GM12878 (cell line): ENCODE results near the gene VANGL1. TPM values are rescaled to one million over a fixed set of nuclear protein-coding genes. Genes with fewer than 3 reads are reported as not detected.

Source experiments
- ATAC-seq: fragments of 200-7000 bp; cut with Tn5 transposase; 3 replicates; pipeline ENCODE4 v1.9.1; 2020; ENCODE audit warnings: mild to moderate bottlenecking, moderate library complexity
- BruUV-seq: library from RNA; stranded (reverse); fragments of 400-500 nt; replicated peaks from 2 replicates; lab custom pipeline; 2021; lab: Mats Ljungman, UMichigan
- CTCF ChIA-PET: fragments of 300-600 bp; sonication (Branson Sonifier 250); formaldehyde crosslinking; extraction: SDS; loops from one replicate; lab custom pipeline; 2021; ENCODE audit warnings: inconsistent platforms; lab: Yijun Ruan, JAX
- POLR2A ChIA-PET: fragments of 350-600 bp; formaldehyde crosslinking; extraction: SDS; loops from one replicate; lab custom pipeline; 2021; ENCODE audit warnings: inconsistent platforms; lab: Charles Lee
- RAD21 ChIA-PET: fragments of 300-600 bp; sonication (Branson Sonifier 250); formaldehyde crosslinking; loops from one replicate; lab custom pipeline; 2023; ENCODE audit warnings: antibody characterized with exemption; ENCODE audit not compliant: unreplicated experiment; lab: Charles Lee
- SMC1A ChIA-PET: fragments of 300-600 bp; sonication (Branson Sonifier 250); formaldehyde crosslinking; loops from one replicate; lab custom pipeline; 2023; ENCODE audit not compliant: unreplicated experiment, uncharacterized antibody; lab: Charles Lee
- DNase-seq: peaks from one replicate; pipeline ENCODE4 v3.0.0-alpha.2; 2011; ENCODE audit warnings: low read depth, low spot score
- FAIRE-seq: peaks from 3 replicates; lab custom pipeline; 2011; peaks lifted over from hg19 to GRCh38; lab: Jason Lieb, UNC
- H2AFZ ChIP-seq: 2 replicates; pipeline ENCODE4 v1.6.0; 2011; ENCODE audit warnings: low read depth, low read length, control low read depth; ENCODE audit not compliant: control insufficient read depth
- H3K27ac ChIP-seq: 2 replicates; pipeline ENCODE4 v1.5.1; 2011; ENCODE audit warnings: control low read depth; ENCODE audit not compliant: control insufficient read depth, insufficient read depth
- H3K27me3 ChIP-seq, 2 experiments: replicated peaks in 1 of 2; 2 replicates each; pipeline versions ENCODE4 v1.6.0 to v1.6.1; 2011; ENCODE audit warnings: low read length in 1 of 2; ENCODE audit not compliant: control insufficient read depth in 2 of 2, insufficient read depth in 2 of 2
- H3K36me3 ChIP-seq, 2 experiments: 2 replicates each; pipeline ENCODE4 v1.5.1; 2011; ENCODE audit warnings: low read length in 1 of 2; ENCODE audit not compliant: control insufficient read depth in 2 of 2, insufficient read depth in 2 of 2
- H3K4me1 ChIP-seq: 2 replicates; pipeline ENCODE4 v1.6.1; 2011; ENCODE audit warnings: mild to moderate bottlenecking, low read length, moderate library complexity, mixed read lengths; ENCODE audit not compliant: control insufficient read depth, insufficient read depth
- H3K4me2 ChIP-seq: 2 replicates; pipeline ENCODE4 v1.6.0; 2011; ENCODE audit warnings: control low read depth; ENCODE audit not compliant: control insufficient read depth, insufficient read depth
- H3K4me3 ChIP-seq: fragments of 200-600 bp; sonication (generic); 2 replicates; pipeline ENCODE4 v1.5.1; 2016
- H3K79me2 ChIP-seq: 2 replicates; pipeline ENCODE4 v1.6.0; 2011; ENCODE audit warnings: low read length; ENCODE audit not compliant: control insufficient read depth, insufficient read depth
- H3K9ac ChIP-seq: 2 replicates; pipeline ENCODE4 v1.8.0; 2011; ENCODE audit warnings: low read length, control low read depth, mixed read lengths; ENCODE audit not compliant: control insufficient read depth, insufficient read depth
- H3K9me3 ChIP-seq: replicated peaks from 3 replicates; pipeline ENCODE4 v1.5.1; 2011; ENCODE audit warnings: mild to moderate bottlenecking, low read length; ENCODE audit not compliant: control insufficient read depth, insufficient read depth
- H4K20me1 ChIP-seq: 2 replicates; pipeline ENCODE4 v1.6.0; 2011; ENCODE audit not compliant: control insufficient read depth, insufficient read depth
- ATF3 ChIP-seq: IDR thresholded peaks from 2 replicates; pipeline ENCODE4 v1.6.1; 2011; ENCODE audit warnings: low read depth, mild to moderate bottlenecking, low read length, moderate library complexity, borderline replicate concordance; ENCODE audit errors: extremely low read depth
- USF2 ChIP-seq: IDR thresholded peaks from 2 replicates; pipeline ENCODE4 v1.6.1; 2011; ENCODE audit warnings: low read depth, low read length, improper control_type of control experiment, borderline replicate concordance
- YBX1 ChIP-seq: fragments of 450-650 bp; IDR thresholded peaks from 2 replicates; pipeline ENCODE4 v1.6.1; 2016; ENCODE audit warnings: antibody characterized with exemption
- WGBS: methylation state at CpG from one replicate; pipeline ENCODE4 v1.1.6; 2016; ENCODE audit warnings: low lambda C conversion rate; ENCODE audit not compliant: insufficient replicate concordance, insufficient coverage; ENCODE audit errors: missing lambda C conversion rate; 5-methylcytosine and 5-hydroxymethylcytosine counted together
- in situ Hi-C: fragments of 300-500 bp; cut with MboI; formaldehyde crosslinking; loops from 9 replicates; pipeline ENCODE4 v1.14.3; 2018; ENCODE audit warnings: mixed read lengths
- intact Hi-C: fragments of 100-400 bp; cut with micrococcal nuclease; formaldehyde crosslinking; loops from one replicate; pipeline ENCODE4 v1.14.2; 2022; ENCODE audit not compliant: unreplicated experiment
- polyA plus RNA-seq, 11 experiments: library from polyadenylated mRNA; depleted of rRNA in 4 of 11; unstranded in 6 of 11; stranded (reverse) in 5 of 11; fragments of >200 nt; fragmentation: Nextera tagmentation in 4 of 11; fragmentation: Illumina TruSeq in 1 of 11; extraction: Ambion mirVana in 4 of 11; extraction: Trizol in 1 of 11; gene quantifications; 1 replicate in 1 of 11; 2 replicates in 10 of 11; pipeline versions ENCODE4 v1.2.1 to v1.2.3, GENCODE V29; 2011 to 2016; ENCODE audit warnings: inconsistent platforms in 2 of 11, missing spikeins in 2 of 11, low read depth in 1 of 11
- total RNA-seq, 4 experiments: library from RNA; depleted of rRNA in 3 of 4; stranded (reverse); fragments of >200 nt in 3 of 4; fragmentation: Illumina TruSeq in 1 of 4; extraction: Trizol in 1 of 4; gene quantifications; 2 replicates each; pipeline versions ENCODE4 v1.2.1 to v1.2.3, GENCODE V29; 2013 to 2021
- TF ChIP-seq, protein P1 (sequence below): fragments of 450-650 bp; formaldehyde crosslinking; IDR thresholded peaks from 2 replicates; pipeline ENCODE4 v1.5.0; 2022; ENCODE audit warnings: mild to moderate bottlenecking, missing genetic modification characterization

Gene VANGL1
- total and polyA plus RNA-seq, 10 of the 15 experiments (the other 5 are each of a cell fraction or from before 2014, with no cell fraction given) = 0.71 to 12.9 (median 6.3) TPM

DNA sequence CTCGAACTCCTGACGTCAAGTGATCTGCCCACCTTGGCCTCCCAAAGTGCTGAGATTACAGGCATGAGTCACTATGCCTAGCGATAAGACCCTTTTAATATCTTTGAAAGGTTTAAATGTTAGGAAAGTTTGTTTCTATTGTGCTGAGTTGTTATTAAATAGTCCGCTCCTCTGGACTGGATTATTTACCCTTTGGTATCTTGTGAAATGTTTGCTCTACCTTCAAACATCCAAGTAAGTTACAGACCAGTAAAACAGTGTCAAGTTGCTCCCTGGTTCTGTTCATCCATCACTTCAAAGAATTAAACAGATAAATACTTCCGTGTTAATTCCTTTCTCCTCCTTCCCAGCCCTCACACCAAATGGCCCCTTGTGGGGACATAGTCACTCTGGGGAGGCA, 82.0 kb downstream of the VANGL1 start:
- TF ChIP-seq ATF3 = no peak
- no peak for TF ChIP-seq USF2
- no peak for TF ChIP-seq YBX1
- TF ChIP-seq, protein P1, sequence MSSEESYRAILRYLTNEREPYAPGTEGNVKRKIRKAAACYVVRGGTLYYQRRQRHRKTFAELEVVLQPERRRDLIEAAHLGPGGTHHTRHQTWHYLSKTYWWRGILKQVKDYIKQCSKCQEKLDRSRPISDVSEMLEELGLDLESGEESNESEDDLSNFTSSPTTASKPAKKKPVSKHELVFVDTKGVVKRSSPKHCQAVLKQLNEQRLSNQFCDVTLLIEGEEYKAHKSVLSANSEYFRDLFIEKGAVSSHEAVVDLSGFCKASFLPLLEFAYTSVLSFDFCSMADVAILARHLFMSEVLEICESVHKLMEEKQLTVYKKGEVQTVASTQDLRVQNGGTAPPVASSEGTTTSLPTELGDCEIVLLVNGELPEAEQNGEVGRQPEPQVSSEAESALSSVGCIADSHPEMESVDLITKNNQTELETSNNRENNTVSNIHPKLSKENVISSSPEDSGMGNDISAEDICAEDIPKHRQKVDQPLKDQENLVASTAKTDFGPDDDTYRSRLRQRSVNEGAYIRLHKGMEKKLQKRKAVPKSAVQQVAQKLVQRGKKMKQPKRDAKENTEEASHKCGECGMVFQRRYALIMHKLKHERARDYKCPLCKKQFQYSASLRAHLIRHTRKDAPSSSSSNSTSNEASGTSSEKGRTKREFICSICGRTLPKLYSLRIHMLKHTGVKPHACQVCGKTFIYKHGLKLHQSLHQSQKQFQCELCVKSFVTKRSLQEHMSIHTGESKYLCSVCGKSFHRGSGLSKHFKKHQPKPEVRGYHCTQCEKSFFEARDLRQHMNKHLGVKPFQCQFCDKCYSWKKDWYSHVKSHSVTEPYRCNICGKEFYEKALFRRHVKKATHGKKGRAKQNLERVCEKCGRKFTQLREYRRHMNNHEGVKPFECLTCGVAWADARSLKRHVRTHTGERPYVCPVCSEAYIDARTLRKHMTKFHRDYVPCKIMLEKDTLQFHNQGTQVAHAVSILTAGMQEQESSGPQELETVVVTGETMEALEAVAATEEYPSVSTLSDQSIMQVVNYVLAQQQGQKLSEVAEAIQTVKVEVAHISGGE (CRISPR knock-in tag) = no peak
- no peak overlapping the region for H3K4me3 ChIP-seq
- FAIRE-seq (no peak), ATAC-seq (no peak), DNase-seq (no peak)
- no TSS peak for BruUV-seq
- no peaks in the 10 kb centered on the region for H4K20me1 ChIP-seq
- ChIA-PET SMC1A (interaction anchor here (1.1 kb wide), 1 partner anchor 12 kb away, joined by 3 read pairs; no protein-coding TSS in a partner anchor), RAD21 (no interaction called here), CTCF (interaction anchor here (1.4 kb wide), 1 partner anchor 17 kb away, joined by 3 read pairs; no protein-coding TSS in a partner anchor), POLR2A (no interaction called here)
- WGBS = 31% methylated on average over 5 of the region's 5 CpGs
- H3K4me1 ChIP-seq = no peaks in the 10 kb centered on the region
- no peaks in the 10 kb centered on the region for H3K9me3 ChIP-seq
- H2AFZ ChIP-seq = no peak overlapping the region
- H3K27ac ChIP-seq = no peak overlapping the region
- no peaks in the 10 kb centered on the region for H3K79me2 ChIP-seq
- H3K27me3 ChIP-seq = no peaks in the 10 kb centered on the region; a peak in 1 of 4 replicates
- H3K4me2 ChIP-seq = no peak overlapping the region
- in situ Hi-C loops = no loop called here
- no peak overlapping the region for H3K9ac ChIP-seq
- H3K36me3 ChIP-seq = no peaks in the 10 kb centered on the region
- intact Hi-C loops = no loop called here
